Activated CD4-positive, alpha-beta T cell treated with anti-CD3 and anti-CD28 coated beads, Interleukin-2, amount 50 U/mL, for 48 hours (primary cell): Measurements from ENCODE around the gene HMGCL.

Experiments used
- DNase-seq, 2 experiments: peaks; one replicate each; pipeline ENCODE4 v3.0.0-alpha.2; 2020

Gene HMGCL

DNA sequence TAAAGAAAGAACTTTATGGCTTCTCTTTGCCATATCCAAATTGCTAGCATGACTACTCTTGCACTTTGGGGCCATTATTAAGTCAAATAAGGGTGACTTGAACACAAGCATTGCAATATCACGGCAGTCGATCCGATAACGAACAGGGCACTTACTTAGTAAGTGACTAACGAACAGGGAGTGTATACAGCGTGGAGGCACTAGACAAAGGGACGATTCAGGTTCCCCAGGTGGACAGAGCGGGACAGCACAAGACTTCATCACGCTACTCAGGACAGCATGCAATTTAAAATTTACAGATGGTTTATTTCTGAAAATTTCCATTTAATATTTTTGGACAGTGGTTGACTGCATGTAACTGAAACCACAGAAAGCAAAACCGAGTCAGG, 52.4 kb downstream of the HMGCL start:
- DNase-seq: no peak

DNA sequence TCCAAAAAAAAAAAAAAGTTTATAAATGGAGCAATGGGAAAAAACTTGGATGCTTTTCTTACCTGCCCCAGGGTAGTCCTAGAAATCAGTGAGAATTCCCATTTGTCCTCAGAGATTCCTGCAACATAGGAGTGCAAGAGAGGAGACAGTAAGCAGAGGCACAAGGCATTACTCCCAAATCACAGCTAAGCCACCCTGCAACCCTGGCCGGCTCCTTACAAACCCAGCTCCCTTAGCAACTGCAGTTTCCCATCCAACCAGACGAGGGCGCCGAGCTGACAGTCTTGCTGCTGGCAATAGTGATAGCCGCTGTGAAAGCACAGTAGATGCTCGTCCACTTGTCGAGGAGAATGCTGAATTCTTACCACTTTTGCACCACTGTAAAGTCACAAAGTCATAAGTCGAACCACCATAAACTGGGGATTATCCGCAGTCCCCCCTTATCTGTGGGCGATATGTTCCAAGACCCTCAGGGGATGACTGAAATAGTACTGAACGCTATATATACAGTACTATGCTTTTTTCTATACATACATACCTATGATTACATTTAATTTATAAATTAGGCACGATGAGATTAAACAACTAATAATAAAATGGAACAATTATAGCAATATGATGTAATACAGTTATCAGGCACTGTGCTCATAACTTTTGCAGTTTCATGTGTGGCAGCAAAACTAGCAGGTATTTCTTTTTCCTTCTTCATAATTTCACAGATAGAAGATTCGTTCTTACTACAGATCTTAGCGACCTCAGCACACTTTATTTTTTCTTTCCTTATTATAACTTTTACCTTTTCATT, 53.0 kb downstream of the HMGCL start:
- peak; percentile 94 for DNase-seq

DNA sequence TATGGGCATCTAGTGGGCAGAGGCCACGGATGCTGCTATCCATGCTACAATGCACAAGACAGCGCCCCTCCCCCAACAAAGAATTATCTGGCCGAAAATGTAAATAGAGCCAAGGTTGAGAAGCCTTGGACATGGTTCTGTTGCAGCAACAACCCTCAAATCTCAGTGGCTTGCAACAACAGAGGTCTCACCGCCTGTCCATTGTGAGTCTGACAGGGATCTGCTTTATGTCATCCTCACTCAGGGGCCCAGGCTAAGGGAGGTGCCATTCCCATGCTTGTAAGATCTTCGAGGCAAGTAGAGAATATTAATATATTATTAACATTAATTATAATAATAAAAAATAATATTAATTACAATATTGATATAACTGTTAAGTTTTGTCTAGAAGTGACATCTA, 56.5 kb downstream of the HMGCL start:
- DNase-seq: no peak

GRCh38 chr1:23763041-23763577, 62.1 kb downstream of the HMGCL start:
- DNase-seq: no peak

DNA sequence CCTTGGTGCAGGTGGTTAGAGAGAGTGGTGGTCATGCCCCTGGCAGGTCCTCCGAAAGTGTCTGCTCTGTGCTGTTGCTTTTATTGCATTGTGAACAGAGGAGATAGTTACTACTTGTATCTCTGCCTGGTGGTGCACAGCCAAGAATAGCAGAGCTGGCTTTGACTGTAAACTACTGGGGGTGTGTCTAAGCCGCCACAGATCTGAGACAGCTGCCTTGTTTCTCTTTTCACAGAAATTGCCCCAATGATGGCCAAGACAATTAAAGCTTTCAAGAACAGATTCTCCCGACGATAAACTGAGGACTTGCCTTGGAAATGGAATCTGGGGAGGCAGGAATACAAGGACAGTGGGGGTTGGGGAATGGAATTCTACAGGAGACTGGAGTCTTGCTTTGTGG, 66.0 kb downstream of the HMGCL start:
- no peak for DNase-seq

DNA sequence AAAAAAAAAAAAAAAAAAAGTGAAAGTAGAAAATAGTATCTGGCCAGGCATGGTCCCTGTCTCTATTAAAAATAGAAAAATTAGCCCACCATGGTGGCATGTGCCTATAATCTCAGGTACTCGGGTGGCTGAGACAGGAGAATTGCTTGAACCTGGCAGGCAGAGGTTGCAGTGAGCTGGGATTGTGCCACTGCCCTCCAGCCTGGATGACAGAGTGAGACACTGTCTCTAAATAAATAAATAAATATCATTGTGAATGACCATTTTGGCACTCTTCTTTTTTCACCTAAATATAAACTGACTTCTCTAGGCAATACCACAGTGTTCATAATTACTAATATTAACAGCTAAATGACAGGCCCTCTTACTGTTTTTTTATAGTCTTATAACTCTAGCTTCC, 67.4 kb downstream of the HMGCL start:
- DNase-seq: no peak

DNA sequence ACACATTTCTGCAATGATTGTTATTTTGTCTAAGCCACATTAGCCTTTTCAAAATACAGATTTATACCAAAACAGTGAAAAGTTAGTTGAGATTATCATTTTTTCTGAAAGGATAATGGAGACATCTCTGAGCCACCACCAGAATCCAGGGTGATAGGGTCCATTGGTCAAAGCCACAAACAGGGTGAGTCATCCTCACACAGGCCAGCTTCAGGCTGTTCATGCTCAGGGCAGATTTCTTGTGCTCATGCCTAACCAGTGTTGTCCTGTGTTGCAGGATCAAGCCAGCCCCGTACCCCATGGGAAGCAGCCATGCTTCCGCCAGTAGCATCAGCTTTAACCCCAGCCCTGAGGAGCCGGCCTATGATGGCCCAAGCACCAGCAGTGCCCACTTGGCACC, 68.6 kb downstream of the HMGCL start:
- no peak for DNase-seq

GRCh38 chr1:23752909-23753308, 72.3 kb downstream of the HMGCL start:
- DNase-seq: no peak
